ENCODE data around the gene ZNF76. TPM values are rescaled to one million over a fixed set of nuclear protein-coding genes. Genes with fewer than 3 reads are reported as not detected.

Gene ZNF76
- total and polyA plus RNA-seq, 9 of the 15 experiments (the other 6 are each of a cell fraction or from before 2014, with no cell fraction given): 1.2 to 17.8 (median 10.7) TPM

- TF ChIP-seq, protein P1, sequence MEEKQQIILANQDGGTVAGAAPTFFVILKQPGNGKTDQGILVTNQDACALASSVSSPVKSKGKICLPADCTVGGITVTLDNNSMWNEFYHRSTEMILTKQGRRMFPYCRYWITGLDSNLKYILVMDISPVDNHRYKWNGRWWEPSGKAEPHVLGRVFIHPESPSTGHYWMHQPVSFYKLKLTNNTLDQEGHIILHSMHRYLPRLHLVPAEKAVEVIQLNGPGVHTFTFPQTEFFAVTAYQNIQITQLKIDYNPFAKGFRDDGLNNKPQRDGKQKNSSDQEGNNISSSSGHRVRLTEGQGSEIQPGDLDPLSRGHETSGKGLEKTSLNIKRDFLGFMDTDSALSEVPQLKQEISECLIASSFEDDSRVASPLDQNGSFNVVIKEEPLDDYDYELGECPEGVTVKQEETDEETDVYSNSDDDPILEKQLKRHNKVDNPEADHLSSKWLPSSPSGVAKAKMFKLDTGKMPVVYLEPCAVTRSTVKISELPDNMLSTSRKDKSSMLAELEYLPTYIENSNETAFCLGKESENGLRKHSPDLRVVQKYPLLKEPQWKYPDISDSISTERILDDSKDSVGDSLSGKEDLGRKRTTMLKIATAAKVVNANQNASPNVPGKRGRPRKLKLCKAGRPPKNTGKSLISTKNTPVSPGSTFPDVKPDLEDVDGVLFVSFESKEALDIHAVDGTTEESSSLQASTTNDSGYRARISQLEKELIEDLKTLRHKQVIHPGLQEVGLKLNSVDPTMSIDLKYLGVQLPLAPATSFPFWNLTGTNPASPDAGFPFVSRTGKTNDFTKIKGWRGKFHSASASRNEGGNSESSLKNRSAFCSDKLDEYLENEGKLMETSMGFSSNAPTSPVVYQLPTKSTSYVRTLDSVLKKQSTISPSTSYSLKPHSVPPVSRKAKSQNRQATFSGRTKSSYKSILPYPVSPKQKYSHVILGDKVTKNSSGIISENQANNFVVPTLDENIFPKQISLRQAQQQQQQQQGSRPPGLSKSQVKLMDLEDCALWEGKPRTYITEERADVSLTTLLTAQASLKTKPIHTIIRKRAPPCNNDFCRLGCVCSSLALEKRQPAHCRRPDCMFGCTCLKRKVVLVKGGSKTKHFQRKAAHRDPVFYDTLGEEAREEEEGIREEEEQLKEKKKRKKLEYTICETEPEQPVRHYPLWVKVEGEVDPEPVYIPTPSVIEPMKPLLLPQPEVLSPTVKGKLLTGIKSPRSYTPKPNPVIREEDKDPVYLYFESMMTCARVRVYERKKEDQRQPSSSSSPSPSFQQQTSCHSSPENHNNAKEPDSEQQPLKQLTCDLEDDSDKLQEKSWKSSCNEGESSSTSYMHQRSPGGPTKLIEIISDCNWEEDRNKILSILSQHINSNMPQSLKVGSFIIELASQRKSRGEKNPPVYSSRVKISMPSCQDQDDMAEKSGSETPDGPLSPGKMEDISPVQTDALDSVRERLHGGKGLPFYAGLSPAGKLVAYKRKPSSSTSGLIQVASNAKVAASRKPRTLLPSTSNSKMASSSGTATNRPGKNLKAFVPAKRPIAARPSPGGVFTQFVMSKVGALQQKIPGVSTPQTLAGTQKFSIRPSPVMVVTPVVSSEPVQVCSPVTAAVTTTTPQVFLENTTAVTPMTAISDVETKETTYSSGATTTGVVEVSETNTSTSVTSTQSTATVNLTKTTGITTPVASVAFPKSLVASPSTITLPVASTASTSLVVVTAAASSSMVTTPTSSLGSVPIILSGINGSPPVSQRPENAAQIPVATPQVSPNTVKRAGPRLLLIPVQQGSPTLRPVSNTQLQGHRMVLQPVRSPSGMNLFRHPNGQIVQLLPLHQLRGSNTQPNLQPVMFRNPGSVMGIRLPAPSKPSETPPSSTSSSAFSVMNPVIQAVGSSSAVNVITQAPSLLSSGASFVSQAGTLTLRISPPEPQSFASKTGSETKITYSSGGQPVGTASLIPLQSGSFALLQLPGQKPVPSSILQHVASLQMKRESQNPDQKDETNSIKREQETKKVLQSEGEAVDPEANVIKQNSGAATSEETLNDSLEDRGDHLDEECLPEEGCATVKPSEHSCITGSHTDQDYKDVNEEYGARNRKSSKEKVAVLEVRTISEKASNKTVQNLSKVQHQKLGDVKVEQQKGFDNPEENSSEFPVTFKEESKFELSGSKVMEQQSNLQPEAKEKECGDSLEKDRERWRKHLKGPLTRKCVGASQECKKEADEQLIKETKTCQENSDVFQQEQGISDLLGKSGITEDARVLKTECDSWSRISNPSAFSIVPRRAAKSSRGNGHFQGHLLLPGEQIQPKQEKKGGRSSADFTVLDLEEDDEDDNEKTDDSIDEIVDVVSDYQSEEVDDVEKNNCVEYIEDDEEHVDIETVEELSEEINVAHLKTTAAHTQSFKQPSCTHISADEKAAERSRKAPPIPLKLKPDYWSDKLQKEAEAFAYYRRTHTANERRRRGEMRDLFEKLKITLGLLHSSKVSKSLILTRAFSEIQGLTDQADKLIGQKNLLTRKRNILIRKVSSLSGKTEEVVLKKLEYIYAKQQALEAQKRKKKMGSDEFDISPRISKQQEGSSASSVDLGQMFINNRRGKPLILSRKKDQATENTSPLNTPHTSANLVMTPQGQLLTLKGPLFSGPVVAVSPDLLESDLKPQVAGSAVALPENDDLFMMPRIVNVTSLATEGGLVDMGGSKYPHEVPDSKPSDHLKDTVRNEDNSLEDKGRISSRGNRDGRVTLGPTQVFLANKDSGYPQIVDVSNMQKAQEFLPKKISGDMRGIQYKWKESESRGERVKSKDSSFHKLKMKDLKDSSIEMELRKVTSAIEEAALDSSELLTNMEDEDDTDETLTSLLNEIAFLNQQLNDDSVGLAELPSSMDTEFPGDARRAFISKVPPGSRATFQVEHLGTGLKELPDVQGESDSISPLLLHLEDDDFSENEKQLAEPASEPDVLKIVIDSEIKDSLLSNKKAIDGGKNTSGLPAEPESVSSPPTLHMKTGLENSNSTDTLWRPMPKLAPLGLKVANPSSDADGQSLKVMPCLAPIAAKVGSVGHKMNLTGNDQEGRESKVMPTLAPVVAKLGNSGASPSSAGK (IDR thresholded peaks at IDR 0.05): no peak
- no peak for TF ChIP-seq U2AF1 (optimal IDR thresholded peaks at IDR 0.05; ENCODE audit: low read depth, low read length)
- TF ChIP-seq POLR2G (IDR thresholded peaks at IDR 0.05; ENCODE audit: low read depth, low read length): peak; percentile 80
- 0 out of 2 replicates have a peak, but pooled peaks have one; percentile 31 for TF ChIP-seq ELF4 (CRISPR knock-in tag; IDR thresholded peaks at IDR 0.05)
- TF ChIP-seq, protein P2, sequence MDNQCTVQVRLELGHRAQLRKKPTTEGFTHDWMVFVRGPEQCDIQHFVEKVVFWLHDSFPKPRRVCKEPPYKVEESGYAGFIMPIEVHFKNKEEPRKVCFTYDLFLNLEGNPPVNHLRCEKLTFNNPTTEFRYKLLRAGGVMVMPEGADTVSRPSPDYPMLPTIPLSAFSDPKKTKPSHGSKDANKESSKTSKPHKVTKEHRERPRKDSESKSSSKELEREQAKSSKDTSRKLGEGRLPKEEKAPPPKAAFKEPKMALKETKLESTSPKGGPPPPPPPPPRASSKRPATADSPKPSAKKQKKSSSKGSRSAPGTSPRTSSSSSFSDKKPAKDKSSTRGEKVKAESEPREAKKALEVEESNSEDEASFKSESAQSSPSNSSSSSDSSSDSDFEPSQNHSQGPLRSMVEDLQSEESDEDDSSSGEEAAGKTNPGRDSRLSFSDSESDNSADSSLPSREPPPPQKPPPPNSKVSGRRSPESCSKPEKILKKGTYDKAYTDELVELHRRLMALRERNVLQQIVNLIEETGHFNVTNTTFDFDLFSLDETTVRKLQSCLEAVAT (IDR thresholded peaks at IDR 0.05): no peak
- TF ChIP-seq EGR1 (conservative IDR thresholded peaks at IDR 0.05): peak; percentile 97
- no peak for TF ChIP-seq NCOA2 (IDR thresholded peaks at IDR 0.05; ENCODE audit: partially characterized antibody in 2 of 2)
- no peak for TF ChIP-seq ZNF311 (CRISPR knock-in tag; IDR thresholded peaks at IDR 0.05)
- TF ChIP-seq, protein P3, sequence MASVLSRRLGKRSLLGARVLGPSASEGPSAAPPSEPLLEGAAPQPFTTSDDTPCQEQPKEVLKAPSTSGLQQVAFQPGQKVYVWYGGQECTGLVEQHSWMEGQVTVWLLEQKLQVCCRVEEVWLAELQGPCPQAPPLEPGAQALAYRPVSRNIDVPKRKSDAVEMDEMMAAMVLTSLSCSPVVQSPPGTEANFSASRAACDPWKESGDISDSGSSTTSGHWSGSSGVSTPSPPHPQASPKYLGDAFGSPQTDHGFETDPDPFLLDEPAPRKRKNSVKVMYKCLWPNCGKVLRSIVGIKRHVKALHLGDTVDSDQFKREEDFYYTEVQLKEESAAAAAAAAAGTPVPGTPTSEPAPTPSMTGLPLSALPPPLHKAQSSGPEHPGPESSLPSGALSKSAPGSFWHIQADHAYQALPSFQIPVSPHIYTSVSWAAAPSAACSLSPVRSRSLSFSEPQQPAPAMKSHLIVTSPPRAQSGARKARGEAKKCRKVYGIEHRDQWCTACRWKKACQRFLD (CRISPR knock-in tag; IDR thresholded peaks at IDR 0.05): no peak
- no peak for TF ChIP-seq KHSRP (IDR thresholded peaks at IDR 0.05)
- peak; percentile 81; the same call in 1 of the 2 replicates for TF ChIP-seq ETV5 (CRISPR knock-in tag; IDR thresholded peaks at IDR 0.05; ENCODE audit: low read depth)
- peak; percentile 47; the same call in 1 of the 2 replicates for TF ChIP-seq NFE2 (IDR thresholded peaks at IDR 0.05; ENCODE audit: low read depth)
- no peak for TF ChIP-seq NCOA6 (IDR thresholded peaks at IDR 0.05)
- no peak for TF ChIP-seq FOXJ2 (tag; IDR thresholded peaks at IDR 0.05)
These were observed 82.9 kb downstream of the ZNF76 start, which contains the start of gene PPARD (continued) for GRCh38 chr6:35342258-35343091.

All from K562 (cell line).